ENCODE results near the gene NCOA3. TPM values are rescaled to one million over a fixed set of nuclear protein-coding genes. Genes with fewer than 3 reads are reported as not detected.
"Not testable (repeated sequence)": the region's sequence is repeated elsewhere in the genome, so short reads cannot be mapped to it uniquely, and the experiment has no call there.

The NCOA3 gene
- total and polyA plus RNA-seq, 2 experiments from 2014 or later = 6.7 to 16.2 TPM

GRCh38 chr20:47493175-47493962 lies 8.3 kb upstream of the NCOA3 start:
- Histone ChIP-seq H3K4me1 (ENCODE audit: low read depth) (peaks cover 10% of the 10 kb centered on the region), H3K9me3 (ENCODE audit: low read depth) (no peaks in the 10 kb centered on the region), H3K4me3 (no peak overlapping the region), H3K36me3 (no peaks in the 10 kb centered on the region), H3K27ac (peak overlapping the region; percentile 4), H3K27me3 (no peaks in the 10 kb centered on the region)
- no peak for TF ChIP-seq CTCF (IDR thresholded peaks at IDR 0.05; ENCODE audit: low read depth, low read length)
- DNase-seq (ENCODE audit: low read depth in 1 of 2, low spot score in 1 of 2) = peak; percentile 66 to 94

- Histone ChIP-seq H3K9me3 (ENCODE audit: low read depth) (no peaks in the 10 kb centered on the region), H3K4me3 (no peak overlapping the region), H3K27me3 (no peaks in the 10 kb centered on the region), H3K36me3 (no peaks in the 10 kb centered on the region), H3K4me1 (ENCODE audit: low read depth) (peaks cover 10% of the 10 kb centered on the region), H3K27ac (peak overlapping the region; percentile 4)
- no peak for TF ChIP-seq CTCF (IDR thresholded peaks at IDR 0.05; ENCODE audit: low read depth, low read length)
- DNase-seq (ENCODE audit: low read depth in 1 of 2, low spot score in 1 of 2) = no peak
Measured at GRCh38 chr20:47493963-47494293, 7.8 kb upstream of the NCOA3 start.

- H3K4me3 ChIP-seq; DNase-seq (ENCODE audit: low read depth in 1 of 2, low spot score in 1 of 2); H3K36me3 ChIP-seq; H3K27me3 ChIP-seq; H3K9me3 ChIP-seq (ENCODE audit: low read depth); H3K27ac ChIP-seq: not testable (repeated sequence)
- H3K4me1 ChIP-seq (ENCODE audit: low read depth) = peaks cover 10% of the 10 kb centered on the region
Measured at GRCh38 chr20:47494606-47495005, 7.1 kb upstream of the NCOA3 start.

GRCh38 chr20:47496118-47496517 lies 5.6 kb upstream of the NCOA3 start:
- no peak overlapping the region for H3K27ac ChIP-seq
- H3K36me3 ChIP-seq = no peaks in the 10 kb centered on the region
- no peaks in the 10 kb centered on the region for H3K27me3 ChIP-seq
- no peak overlapping the region for H3K4me3 ChIP-seq
- no peak for TF ChIP-seq CTCF (IDR thresholded peaks at IDR 0.05; ENCODE audit: low read depth, low read length)
- peaks cover 14% of the 10 kb centered on the region for H3K4me1 ChIP-seq (ENCODE audit: low read depth)
- H3K9me3 ChIP-seq (ENCODE audit: low read depth) = no peaks in the 10 kb centered on the region
- DNase-seq (ENCODE audit: low read depth in 1 of 2, low spot score in 1 of 2) = no peak

GRCh38 chr20:47498606-47499005 lies 3.1 kb upstream of the NCOA3 start:
- Histone ChIP-seq H3K4me1 (ENCODE audit: low read depth) (peaks cover 12% of the 10 kb centered on the region), H3K27me3 (no peaks in the 10 kb centered on the region), H3K27ac (no peak overlapping the region), H3K36me3 (no peaks in the 10 kb centered on the region), H3K9me3 (ENCODE audit: low read depth) (no peaks in the 10 kb centered on the region), H3K4me3 (no peak overlapping the region)
- no peak for DNase-seq (ENCODE audit: low read depth in 1 of 2, low spot score in 1 of 2)
- no peak for TF ChIP-seq CTCF (IDR thresholded peaks at IDR 0.05; ENCODE audit: low read depth, low read length)

GRCh38 chr20:47499053-47499452 lies 2.6 kb upstream of the NCOA3 start:
- Histone ChIP-seq H3K4me1 (ENCODE audit: low read depth) (peaks cover 13% of the 10 kb centered on the region), H3K27ac (no peak overlapping the region), H3K36me3 (no peaks in the 10 kb centered on the region), H3K9me3 (ENCODE audit: low read depth) (no peaks in the 10 kb centered on the region), H3K4me3 (no peak overlapping the region), H3K27me3 (no peaks in the 10 kb centered on the region)
- no peak for DNase-seq (ENCODE audit: low read depth in 1 of 2, low spot score in 1 of 2)
- no peak for TF ChIP-seq CTCF (IDR thresholded peaks at IDR 0.05; ENCODE audit: low read depth, low read length)

- H3K27me3 ChIP-seq; H3K36me3 ChIP-seq; DNase-seq (ENCODE audit: low read depth in 1 of 2, low spot score in 1 of 2); H3K27ac ChIP-seq; H3K9me3 ChIP-seq (ENCODE audit: low read depth); H3K4me3 ChIP-seq: not testable (repeated sequence)
- H3K4me1 ChIP-seq (ENCODE audit: low read depth) = peaks cover 14% of the 10 kb centered on the region
Measured at GRCh38 chr20:47500082-47500481, 1.6 kb upstream of the NCOA3 start.

Measured in cardiac muscle cell (in vitro differentiated cells and primary cell).